Stimulated activated CD8-positive, alpha-beta memory T cell treated with anti-CD3 and anti-CD28 coated beads, Interleukin-12 subunit alpha, Interleukin-12 subunit beta, amount 100 ng/mL, for 24 hours (primary cell): ENCODE results near the gene FBH1.
"Not testable (repeated sequence)": the region's sequence is repeated elsewhere in the genome, so short reads cannot be mapped to it uniquely, and the experiment has no call there.

Experiments
- DNase-seq: peaks from one replicate; pipeline ENCODE4 v3.0.0-alpha.2; 2020; ENCODE audit errors: extremely low read depth

FBH1 gene

GRCh38 chr10:5903563-5903962, 13.5 kb downstream of the FBH1 start:
- DNase-seq, result no peak

DNA sequence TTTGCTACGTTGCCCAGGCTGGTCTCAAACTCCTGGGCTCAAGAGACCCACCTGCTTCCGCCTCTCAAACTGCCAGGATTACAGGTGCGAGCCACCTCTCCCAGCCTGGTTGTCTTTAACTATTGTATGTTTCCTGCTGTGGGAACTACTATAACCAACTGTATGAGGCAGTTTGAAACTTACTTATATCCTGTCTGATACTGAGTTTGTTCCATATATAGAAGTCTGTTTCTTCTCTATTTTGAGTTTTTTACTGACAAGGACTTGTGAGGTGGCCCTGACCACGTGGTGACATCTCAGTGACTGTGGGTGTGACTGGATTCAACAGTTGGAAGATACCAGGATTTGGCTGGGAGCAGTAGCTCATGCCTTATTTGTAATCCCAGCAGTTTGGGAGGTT, 14.2 kb downstream of the FBH1 start:
- no peak for DNase-seq

DNA sequence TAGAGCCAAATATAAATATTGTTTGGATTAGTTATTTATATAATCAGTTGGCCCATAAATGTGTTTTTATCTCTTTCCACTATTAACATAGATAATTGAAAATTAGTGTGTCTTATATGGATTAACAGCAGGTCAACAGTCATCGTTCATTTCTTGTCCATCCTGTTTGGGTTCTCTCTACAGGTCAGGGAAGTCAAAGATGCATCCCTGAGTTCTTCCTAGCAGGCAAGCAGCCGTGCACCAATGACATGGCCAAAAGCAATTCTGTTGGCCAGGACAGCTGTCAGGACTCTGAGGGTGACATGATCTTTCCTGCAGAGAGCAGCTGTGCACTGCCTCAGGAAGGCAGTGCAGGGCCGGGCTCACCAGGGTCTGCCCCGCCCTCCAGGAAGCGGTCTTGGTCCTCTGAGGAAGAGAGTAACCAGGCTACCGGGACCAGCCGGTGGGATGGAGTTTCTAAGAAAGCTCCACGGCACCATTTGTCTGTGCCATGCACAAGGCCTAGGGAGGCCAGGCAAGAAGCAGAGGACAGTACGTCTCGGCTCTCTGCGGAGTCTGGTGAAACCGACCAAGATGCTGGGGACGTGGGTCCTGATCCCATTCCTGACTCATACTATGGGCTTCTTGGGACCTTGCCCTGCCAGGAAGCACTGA, 15.9 kb downstream of the FBH1 start:
- DNase-seq, result no peak

DNA sequence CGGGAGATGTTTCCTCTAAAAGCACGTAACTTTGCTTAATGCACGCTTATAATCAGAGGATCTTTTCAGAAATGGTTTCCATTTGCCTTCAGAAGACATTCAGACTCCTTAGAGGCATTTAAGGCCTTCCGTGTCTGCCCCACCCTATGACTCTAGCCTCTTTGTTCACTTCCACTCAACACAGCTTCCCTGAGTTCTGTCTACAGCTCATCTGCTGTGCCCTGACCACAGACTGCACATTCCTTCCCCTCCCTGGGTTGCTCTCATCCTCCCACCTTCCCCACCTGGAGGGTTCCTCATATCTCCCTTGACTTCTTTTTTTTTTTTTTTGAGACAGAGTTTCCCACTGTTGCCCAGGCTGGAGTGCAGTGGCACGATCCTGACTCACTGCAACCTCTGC, 16.6 kb downstream of the FBH1 start:
- DNase-seq, result no peak

GRCh38 chr10:5908676-5909075, 18.6 kb downstream of the FBH1 start:
- not testable (repeated sequence) for DNase-seq

DNA sequence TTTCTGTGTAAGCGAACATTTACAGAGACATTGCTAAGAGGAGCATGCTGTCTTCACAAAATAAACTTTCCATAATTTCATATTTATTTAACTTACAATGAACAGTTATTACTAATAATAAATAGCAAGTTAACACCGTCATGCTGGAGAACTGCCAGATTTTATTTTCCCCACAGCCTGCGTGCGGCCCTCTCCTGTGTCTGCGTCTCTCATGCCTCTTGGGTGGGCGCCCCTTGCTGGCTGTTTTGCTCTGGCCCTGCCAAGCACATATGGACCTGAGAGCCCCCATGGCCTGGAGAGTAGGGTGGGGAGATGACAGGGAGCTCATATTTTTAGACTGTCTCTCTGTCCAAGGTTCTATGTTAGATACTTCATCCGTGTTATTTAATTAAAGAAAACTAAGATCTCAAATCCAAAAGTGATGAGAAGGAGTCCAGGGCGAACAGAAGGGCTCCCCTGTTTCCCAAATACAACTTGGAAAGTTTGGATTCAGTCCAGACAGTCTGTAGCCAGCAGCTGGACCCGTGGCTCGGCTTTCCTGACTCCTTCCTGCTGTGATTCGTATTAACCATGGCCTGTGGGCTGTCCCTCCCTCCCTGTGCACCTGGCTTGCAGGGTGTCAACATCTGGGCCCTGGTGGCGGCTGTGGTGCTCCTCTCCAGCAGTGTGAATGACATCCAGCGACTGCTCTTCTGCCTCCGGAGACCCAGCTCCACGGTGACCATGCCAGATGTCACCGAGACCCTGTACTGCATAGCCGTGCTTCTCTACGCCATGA, 20.5 kb downstream of the FBH1 start:
- DNase-seq, result no peak

- no peak for DNase-seq
Observed at GRCh38 chr10:5911670-5912069, 21.6 kb downstream of the FBH1 start.

DNA sequence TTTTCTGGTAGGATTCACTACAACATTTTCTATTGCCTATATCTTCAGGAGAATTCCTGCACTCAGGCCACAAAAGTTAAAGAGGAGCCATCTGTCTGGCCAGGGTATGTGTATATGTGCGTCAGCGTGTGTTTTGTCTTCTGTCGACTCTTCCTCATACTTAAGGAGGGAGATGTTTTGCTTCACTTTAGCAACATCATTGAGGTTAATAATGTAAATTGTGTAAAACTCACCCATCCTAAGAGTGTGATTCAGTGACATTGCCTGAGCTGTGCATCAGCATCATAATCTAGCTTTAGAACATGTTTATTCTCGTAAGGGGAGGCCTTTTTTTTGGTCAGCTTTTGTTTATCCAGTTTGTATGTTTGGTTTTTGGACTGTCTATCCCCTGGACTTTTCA, 23.7 kb downstream of the FBH1 start:
- no peak for DNase-seq

DNA sequence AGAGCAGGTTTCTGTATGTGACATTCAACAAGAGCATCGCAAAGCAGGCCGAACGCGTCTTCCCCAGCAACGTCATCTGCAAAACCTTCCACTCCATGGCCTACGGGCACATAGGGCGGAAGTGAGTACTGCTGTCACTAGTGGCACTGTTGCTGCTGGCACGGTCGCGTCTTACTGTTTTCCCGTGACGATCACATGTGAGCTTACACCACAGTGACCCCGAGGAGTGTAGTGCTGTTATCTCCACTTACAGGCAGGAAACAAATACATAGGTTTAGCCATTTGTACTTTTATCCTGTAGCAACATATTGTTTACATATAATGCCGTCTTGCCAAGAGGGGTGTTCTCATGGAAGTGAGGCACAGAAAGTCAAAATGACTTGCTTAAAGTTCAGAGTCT, 25.4 kb downstream of the FBH1 start:
- no peak for DNase-seq

DNA sequence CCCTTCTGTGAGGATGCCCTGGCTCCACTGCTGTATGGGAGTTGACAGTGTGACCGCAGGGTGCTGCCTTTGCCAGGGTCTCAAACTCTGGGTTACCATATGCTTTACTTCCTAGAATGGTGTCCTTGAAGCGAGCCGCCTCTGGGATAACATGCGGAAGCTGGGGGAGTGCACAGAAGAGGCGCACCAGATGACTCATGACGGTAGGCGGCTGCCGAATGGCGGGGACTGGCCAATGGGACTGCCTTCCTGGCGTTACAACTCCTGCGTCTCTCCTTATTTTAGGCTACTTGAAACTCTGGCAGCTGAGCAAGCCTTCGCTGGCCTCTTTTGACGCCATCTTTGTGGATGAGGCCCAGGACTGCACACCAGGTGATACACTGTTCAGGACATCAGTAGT, 27.3 kb downstream of the FBH1 start:
- no peak for DNase-seq

- DNase-seq, result no peak
Observed at GRCh38 chr10:5918763-5919162, 28.7 kb downstream of the FBH1 start.

DNA sequence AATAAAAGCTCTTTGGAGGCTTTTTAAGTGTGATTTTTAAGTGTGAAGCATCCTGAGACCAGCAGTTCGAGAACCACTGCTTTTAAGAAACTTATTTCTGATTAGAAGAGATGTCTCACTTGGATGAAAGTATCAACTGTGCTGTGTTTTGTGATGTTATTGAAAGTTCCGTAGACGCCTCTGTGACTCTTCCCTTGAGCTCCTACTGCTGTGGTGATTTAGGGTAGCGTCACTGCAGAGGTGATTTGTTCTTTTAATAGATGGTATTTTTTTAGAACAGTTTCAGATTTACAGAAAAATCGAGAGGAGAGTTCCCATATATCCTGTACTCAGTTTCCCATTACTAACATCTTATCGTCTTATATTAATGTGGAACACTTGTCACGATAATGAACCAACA, 29.5 kb downstream of the FBH1 start:
- no peak for DNase-seq

GRCh38 chr10:5921746-5922145, 31.7 kb downstream of the FBH1 start:
- DNase-seq, result no peak

DNA sequence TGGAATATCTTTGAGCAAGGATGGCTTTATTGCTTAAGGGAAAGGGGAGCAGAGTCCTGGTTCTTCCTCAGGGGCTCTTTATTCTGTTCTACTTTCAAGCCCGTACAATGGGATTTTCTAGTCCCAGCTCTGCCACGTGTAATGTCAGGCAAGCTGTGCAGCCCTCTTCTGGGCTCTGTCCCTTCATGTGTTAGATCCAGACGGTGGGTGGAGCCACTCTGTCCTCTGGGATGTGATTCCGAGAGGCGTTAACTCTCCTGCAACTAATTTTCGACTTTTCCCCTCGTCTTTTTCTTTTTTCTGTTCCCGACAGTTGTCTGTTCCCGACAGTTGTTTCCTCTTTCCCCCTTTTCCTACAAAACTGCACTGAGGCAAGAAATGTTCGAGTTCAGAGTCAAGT, 34.8 kb downstream of the FBH1 start:
- no peak for DNase-seq

DNA sequence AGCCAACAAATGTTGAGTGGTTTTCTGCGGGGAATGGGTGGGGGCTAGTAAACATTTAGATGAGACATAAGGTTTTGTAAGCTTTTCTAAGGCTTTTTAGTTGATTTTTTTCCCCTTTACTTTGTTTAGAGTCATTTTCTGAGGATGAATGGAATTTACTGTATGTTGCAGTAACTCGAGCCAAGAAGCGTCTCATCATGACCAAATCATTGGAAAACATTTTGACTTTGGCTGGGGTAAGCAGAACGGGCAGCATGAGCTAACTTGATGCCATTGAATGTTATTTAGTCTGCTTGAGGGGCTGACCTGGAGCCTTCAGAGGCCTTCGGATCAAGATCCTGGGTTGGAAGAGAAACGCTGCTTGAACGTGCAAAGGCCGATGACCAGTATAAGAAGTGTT, 37.3 kb downstream of the FBH1 start:
- DNase-seq, result no peak

GRCh38 chr10:5929442-5929841, 39.4 kb downstream of the FBH1 start:
- DNase-seq, result no peak

DNA sequence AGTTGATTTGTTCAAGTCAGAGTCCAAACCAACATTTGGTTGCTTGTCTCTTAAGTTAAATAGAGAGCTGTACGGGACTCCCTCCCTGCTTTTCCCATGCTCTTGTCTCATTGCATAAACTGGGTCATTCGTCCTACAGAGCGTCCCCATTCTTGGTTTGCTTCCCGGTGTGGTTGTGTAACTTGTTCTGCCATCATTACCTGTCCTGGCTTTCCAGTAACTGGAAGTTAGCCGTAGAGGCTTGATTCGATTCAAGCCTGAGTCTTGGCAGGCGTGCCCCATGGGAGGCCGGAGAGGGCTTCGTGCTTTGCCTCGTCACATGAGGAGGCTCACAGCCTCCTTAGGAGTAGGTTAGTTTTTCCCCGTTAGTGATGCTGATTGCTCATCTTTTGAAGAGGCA, 40.2 kb downstream of the FBH1 start:
- no peak for DNase-seq

DNA sequence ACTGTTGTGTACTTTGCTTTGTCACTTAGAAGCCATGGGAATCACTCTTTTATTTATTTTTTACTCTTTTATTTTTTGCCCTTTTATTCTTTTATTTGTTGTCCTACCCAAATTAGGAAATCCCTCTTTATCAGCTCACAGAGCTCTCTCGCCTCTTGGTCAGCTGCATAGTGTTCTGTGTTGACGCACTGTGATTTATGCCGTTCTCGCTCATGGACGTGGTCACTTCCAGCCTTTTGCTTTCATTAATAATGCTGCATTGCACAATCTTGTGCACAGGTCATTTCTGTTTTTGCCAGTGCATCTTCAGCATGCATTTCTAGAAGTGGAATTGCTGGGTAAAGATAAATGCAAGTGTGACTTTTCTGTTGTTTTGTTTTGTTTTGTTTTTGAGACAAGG, 42.3 kb downstream of the FBH1 start:
- DNase-seq, result no peak

- no peak for DNase-seq
Observed at GRCh38 chr10:5933909-5934546, 44.0 kb downstream of the FBH1 start.

GRCh38 chr10:5935628-5936027, 45.6 kb downstream of the FBH1 start:
- no peak for DNase-seq

DNA sequence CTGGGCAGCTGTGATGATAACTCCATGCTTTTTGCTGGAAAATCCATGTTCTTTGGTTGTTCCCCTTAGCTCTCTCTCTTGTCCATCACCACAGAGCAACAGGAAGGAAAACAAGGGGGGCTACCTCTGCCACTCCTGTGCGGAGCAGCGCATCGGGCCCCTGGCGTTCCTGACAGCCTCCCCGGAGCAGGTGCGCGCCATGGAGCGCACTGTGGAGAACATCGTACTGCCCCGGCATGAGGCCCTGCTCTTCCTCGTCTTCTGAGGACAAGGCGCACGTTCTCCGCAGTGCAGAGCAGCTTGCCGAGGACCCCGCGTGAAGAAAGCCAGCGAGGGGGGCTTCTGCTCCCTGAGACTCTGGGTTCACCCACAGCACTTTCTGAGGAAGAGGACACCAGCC, 47.0 kb downstream of the FBH1 start:
- no peak for DNase-seq

- no peak for DNase-seq
Observed at GRCh38 chr10:5938291-5938690, 48.2 kb downstream of the FBH1 start.

DNA sequence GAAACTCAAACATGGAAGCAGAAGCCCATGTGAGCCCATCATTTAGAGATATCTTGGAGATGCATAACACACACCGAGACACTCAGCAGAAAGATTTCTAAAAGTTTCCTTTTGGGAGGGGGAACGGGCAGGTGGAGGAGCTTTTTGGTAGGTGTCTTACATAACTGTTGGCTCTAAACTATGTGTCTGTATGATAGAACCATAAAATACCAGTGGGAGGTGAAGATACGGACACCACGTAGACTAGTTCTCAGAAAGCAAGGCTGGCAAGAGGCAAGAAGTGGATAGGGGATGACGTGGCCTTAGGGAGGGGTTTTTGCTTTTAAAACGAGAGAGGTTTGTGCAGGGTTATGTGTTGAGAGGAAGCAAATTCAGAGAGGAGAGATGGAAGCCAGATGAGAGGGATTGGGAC, 50.8 kb downstream of the FBH1 start:
- DNase-seq, result no peak
